Hepatocyte (in vitro differentiated cells): ENCODE measurements around the gene CEP89. TPM values are rescaled to one million over a fixed set of nuclear protein-coding genes. Genes with fewer than 3 reads are reported as not detected.
"Not testable (repeated sequence)": the region's sequence is repeated elsewhere in the genome, so short reads cannot be mapped to it uniquely, and the experiment has no call there.

Experiments
- DNase-seq: peaks from one replicate; pipeline ENCODE4 v3.0.0-alpha.2; 2016; ENCODE audit warnings: low spot score
- H2AFZ ChIP-seq: fragments of 200-600 bp; sonication (generic); 2 replicates; pipeline ENCODE4 v1.6.0; 2016; ENCODE audit warnings: antibody characterized with exemption, mild to moderate bottlenecking
- H3K27ac ChIP-seq: fragments of 200-600 bp; sonication (generic); 2 replicates; pipeline ENCODE4 v1.5.1; 2016; ENCODE audit warnings: mild to moderate bottlenecking
- H3K27me3 ChIP-seq: fragments of 200-600 bp; sonication (generic); 2 replicates; pipeline ENCODE4 v1.6.1; 2016
- H3K36me3 ChIP-seq: fragments of 200-600 bp; sonication (generic); replicated peaks from 2 replicates; pipeline ENCODE4 v1.5.1; 2016; ENCODE audit warnings: low read depth; ENCODE audit not compliant: insufficient read depth
- H3K4me1 ChIP-seq: fragments of 200-600 bp; sonication (generic); 2 replicates; pipeline ENCODE4 v1.5.1; 2016; ENCODE audit warnings: mild to moderate bottlenecking, moderate library complexity; ENCODE audit not compliant: insufficient read depth
- H3K4me2 ChIP-seq: fragments of 200-600 bp; sonication (generic); 2 replicates; pipeline ENCODE4 v1.6.0; 2016
- H3K4me3 ChIP-seq: fragments of 200-600 bp; sonication (generic); 2 replicates; pipeline ENCODE4 v1.5.1; 2016; ENCODE audit warnings: mild to moderate bottlenecking
- H3K79me2 ChIP-seq: fragments of 200-600 bp; sonication (generic); 2 replicates; pipeline ENCODE4 v1.6.0; 2017; ENCODE audit warnings: mild to moderate bottlenecking
- H3K9me2 ChIP-seq: fragments of 200-600 bp; sonication (generic); replicated peaks from 2 replicates; pipeline ENCODE4 v1.6.0; 2017; ENCODE audit warnings: mild to moderate bottlenecking; ENCODE audit not compliant: insufficient read depth
- H3K9me3 ChIP-seq: fragments of 200-600 bp; sonication (generic); 2 replicates; pipeline ENCODE4 v1.5.1; 2016; ENCODE audit warnings: low read depth, mild to moderate bottlenecking
- H4K20me1 ChIP-seq: fragments of 200-600 bp; sonication (generic); 2 replicates; pipeline ENCODE4 v1.6.0; 2016; ENCODE audit warnings: mild to moderate bottlenecking; ENCODE audit not compliant: insufficient read depth, poor library complexity, severe bottlenecking
- EZH2 ChIP-seq: fragments of 200-600 bp; sonication (generic); IDR thresholded peaks from 2 replicates; pipeline ENCODE4 v1.6.1; 2016; ENCODE audit warnings: antibody characterized with exemption, mild to moderate bottlenecking, borderline replicate concordance
- EZH2phosphoT487 ChIP-seq: fragments of 200-600 bp; sonication (generic); IDR thresholded peaks from one replicate; pipeline ENCODE4 v1.6.1; 2018; ENCODE audit warnings: antibody characterized with exemption, mild to moderate bottlenecking, low read depth, moderate library complexity; ENCODE audit not compliant: unreplicated experiment, severe bottlenecking
- WGBS: methylation state at CpG from one replicate; pipeline ENCODE4 v1.1.6; 2016; ENCODE audit warnings: low lambda C conversion rate; ENCODE audit errors: missing lambda C conversion rate; 5-methylcytosine and 5-hydroxymethylcytosine counted together
- polyA plus RNA-seq: library from polyadenylated mRNA; unstranded; fragments of >200 nt; fragmentation: Nextera tagmentation; extraction: Ambion mirVana; gene quantifications from 2 replicates; pipeline ENCODE4 v1.2.1, GENCODE V29; 2016
- total RNA-seq: library from RNA; depleted of rRNA; stranded (reverse); fragments of >200 nt; gene quantifications from 2 replicates; pipeline ENCODE4 v1.2.3, GENCODE V29; 2014
- TF ChIP-seq, protein P1 (sequence below): fragments of 200-600 bp; sonication (generic); IDR thresholded peaks from 2 replicates; pipeline ENCODE4 v1.5.1; 2016; ENCODE audit warnings: antibody characterized with exemption, mild to moderate bottlenecking; ENCODE audit not compliant: poor library complexity

CEP89 gene
- total RNA-seq (8.1 and 12.1 TPM in 2 replicates), polyA plus RNA-seq (16.4 and 16.6 TPM in 2 replicates)

- WGBS, result 5% methylated on average over 55 of the region's 57 CpGs
- peak within 1 kb of the TSS; percentile 49 for H3K27ac ChIP-seq
Observed at GRCh38 chr19:32971715-32972540, at the start of gene CEP89, which contains the start of gene FAAP24. Gene CEP89 (minus strand): TSS chr19:32971958. CDS start chr19:32971874, 84 bp downstream. Gene FAAP24 (plus strand): TSS chr19:32972242. CDS start chr19:32973197, 955 bp downstream.

DNA sequence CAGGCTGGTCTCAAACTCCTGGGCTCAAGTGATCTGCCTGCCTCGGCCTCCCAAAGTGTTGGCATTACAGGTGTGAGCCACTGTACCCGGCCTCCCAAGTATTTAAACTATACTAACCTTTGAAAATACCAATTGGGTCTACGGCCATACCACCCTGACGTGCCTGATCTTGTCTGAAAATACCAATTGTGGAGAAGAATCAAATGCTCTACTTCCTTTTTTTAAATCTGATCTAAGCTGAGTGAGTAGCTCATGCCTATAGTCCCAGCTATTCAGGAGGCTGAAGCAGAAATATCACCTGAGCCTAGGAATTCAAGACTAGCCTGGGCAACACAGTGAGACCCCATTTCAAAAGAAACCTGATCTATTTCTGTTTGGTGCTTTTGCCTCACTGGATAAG, 39.1 kb upstream of the CEP89 start:
- 88% methylated on average over 4 of the region's 4 CpGs for WGBS
- H3K9me3 ChIP-seq, DNase-seq, H3K27ac ChIP-seq, H3K4me3 ChIP-seq, H3K4me1 ChIP-seq, H3K36me3 ChIP-seq, H3K79me2 ChIP-seq, H3K27me3 ChIP-seq, H3K4me2 ChIP-seq, H3K9me2 ChIP-seq, H2AFZ ChIP-seq, H4K20me1 ChIP-seq: not testable (repeated sequence)

More at GRCh38 chr19:32971715-32972540, at the start of gene CEP89, which contains the start of gene FAAP24:
- Histone ChIP-seq H4K20me1 (no peaks in the 10 kb centered on the region), H2AFZ (peak within 1 kb of the TSS; percentile 67), H3K4me1 (peaks cover 5% of the 10 kb centered on the region), H3K9me3 (no peaks in the 10 kb centered on the region), H3K9me2 (no peaks in the 10 kb centered on the region), H3K4me2 (peak within 1 kb of the TSS; percentile 94), H3K79me2 (peaks cover 18% of the 10 kb centered on the region), H3K4me3 (peak within 1 kb of the TSS; percentile 43), H3K27me3 (no peaks in the 10 kb centered on the region), H3K36me3 (no peaks in the 10 kb centered on the region)
- DNase-seq, result peak; percentile 99
- no peak for TF ChIP-seq EZH2phosphoT487
- TF ChIP-seq, protein P1, sequence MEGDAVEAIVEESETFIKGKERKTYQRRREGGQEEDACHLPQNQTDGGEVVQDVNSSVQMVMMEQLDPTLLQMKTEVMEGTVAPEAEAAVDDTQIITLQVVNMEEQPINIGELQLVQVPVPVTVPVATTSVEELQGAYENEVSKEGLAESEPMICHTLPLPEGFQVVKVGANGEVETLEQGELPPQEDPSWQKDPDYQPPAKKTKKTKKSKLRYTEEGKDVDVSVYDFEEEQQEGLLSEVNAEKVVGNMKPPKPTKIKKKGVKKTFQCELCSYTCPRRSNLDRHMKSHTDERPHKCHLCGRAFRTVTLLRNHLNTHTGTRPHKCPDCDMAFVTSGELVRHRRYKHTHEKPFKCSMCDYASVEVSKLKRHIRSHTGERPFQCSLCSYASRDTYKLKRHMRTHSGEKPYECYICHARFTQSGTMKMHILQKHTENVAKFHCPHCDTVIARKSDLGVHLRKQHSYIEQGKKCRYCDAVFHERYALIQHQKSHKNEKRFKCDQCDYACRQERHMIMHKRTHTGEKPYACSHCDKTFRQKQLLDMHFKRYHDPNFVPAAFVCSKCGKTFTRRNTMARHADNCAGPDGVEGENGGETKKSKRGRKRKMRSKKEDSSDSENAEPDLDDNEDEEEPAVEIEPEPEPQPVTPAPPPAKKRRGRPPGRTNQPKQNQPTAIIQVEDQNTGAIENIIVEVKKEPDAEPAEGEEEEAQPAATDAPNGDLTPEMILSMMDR, result no peak
- no peak for TF ChIP-seq EZH2

DNA sequence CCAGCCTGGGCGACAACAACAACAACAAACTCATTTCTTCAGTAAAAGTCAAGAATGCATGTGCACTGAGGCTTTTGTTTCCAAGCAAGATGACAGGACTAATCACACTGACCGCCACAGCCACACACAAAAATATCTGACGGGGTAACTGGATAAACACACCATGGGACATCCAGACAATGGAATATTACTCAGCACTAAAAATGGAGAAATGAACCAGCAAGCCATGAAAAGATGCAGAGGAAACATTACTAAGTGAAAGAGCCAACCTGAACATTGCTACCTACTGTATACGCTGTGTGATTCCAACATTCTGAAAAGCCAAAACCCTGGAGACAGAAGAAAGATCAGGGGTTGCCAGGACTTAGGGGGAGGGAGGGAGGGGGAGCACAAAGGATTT, 37.0 kb upstream of the CEP89 start:
- TF ChIP-seq, protein P1, result no peak
- no peak for TF ChIP-seq EZH2
- no peak for TF ChIP-seq EZH2phosphoT487
- no peak for DNase-seq
- Histone ChIP-seq H3K4me3 (no peak overlapping the region), H3K4me2 (no peak overlapping the region), H3K36me3 (no peaks in the 10 kb centered on the region), H3K27me3 (no peaks in the 10 kb centered on the region), H3K9me3 (no peaks in the 10 kb centered on the region), H3K27ac (no peak overlapping the region), H3K9me2 (no peaks in the 10 kb centered on the region), H3K79me2 (no peaks in the 10 kb centered on the region), H4K20me1 (no peaks in the 10 kb centered on the region), H3K4me1 (no peaks in the 10 kb centered on the region), H2AFZ (no peak overlapping the region)
- 93% methylated on average over 4 of the region's 4 CpGs for WGBS

DNA sequence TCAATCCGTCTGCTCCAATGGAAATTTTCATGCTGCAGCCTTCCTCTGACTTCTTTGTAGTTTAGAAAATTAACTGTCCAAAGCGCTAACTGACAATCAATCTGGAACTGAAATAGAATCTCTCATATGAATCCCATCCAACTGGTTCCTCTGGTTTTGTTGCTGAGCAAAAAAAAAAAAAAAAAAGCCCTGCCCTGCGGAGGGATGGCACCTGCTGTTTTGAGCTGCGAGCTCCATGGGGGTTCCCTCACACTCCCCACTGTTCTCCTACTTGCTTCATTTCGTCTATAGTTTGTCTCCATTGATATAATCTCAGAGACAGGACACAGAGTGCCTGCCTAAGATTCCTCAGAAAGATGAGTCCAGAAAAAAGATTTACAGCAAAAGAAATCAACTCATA, 33.7 kb upstream of the CEP89 start:
- H3K27me3 ChIP-seq, result no peaks in the 10 kb centered on the region
- no peaks in the 10 kb centered on the region for H3K79me2 ChIP-seq
- H3K4me2 ChIP-seq, result no peak overlapping the region
- no peaks in the 10 kb centered on the region for H3K9me3 ChIP-seq
- no peak overlapping the region for H2AFZ ChIP-seq
- H3K27ac ChIP-seq, result no peak overlapping the region
- no peaks in the 10 kb centered on the region for H4K20me1 ChIP-seq
- no peaks in the 10 kb centered on the region for H3K9me2 ChIP-seq
- no peaks in the 10 kb centered on the region for H3K4me1 ChIP-seq
- H3K36me3 ChIP-seq, result no peaks in the 10 kb centered on the region
- 64% methylated on average over 5 of the region's 5 CpGs for WGBS
- TF ChIP-seq EZH2phosphoT487, result no peak
- TF ChIP-seq, protein P1, result no peak
- no peak for TF ChIP-seq EZH2
- no peak overlapping the region for H3K4me3 ChIP-seq
- no peak for DNase-seq

DNA sequence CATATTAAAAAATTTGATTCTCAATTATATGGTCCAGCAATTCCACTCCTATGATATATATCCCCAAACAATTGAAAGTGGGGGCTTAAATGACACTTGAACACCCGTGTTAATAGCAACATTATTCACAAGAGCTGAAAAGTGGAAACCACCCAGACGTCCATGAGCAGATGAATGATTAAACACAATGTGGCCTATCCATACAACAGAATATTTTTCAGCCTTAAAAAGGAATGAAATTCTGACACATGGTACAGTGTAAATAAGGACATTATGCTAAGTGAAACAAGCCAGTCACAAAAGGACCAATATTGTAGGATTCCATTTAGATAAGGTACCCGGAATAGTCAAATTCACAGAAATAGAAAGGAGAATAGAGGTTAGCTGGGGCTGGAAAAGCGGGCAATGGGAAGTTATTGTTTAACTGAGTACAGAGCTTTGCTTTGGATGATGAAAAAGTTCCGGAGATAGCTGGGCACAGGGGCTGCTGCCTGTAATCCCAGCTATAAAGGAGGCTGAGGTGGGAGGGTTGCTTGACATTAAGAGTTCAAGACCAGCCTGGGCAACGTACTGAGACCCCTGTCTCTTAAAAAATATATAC, 31.8 kb upstream of the CEP89 start:
- H4K20me1 ChIP-seq, H3K27me3 ChIP-seq, H3K4me1 ChIP-seq, H3K4me3 ChIP-seq, H3K27ac ChIP-seq, H3K9me3 ChIP-seq, H3K36me3 ChIP-seq, H3K9me2 ChIP-seq, H2AFZ ChIP-seq, H3K4me2 ChIP-seq, H3K79me2 ChIP-seq: not testable (repeated sequence)
- WGBS, result 70% methylated on average over 6 of the region's 6 CpGs
- DNase-seq, result peak; percentile 26
